Fibroblast of lung (primary cell): ENCODE data around the gene FOXL3. TPM values are rescaled to one million over a fixed set of nuclear protein-coding genes. Genes with fewer than 3 reads are reported as not detected.

ENCODE experiments used
- DNase-seq, 2 donors: peaks; one replicate each; pipeline versions ENCODE4 v3.0.0 to v3.0.0-alpha.2; 2010; ENCODE audit warnings: low read depth in 2 of 2
- H2AFZ ChIP-seq: 2 replicates; pipeline ENCODE4 v1.5.1; 2012; ENCODE audit warnings: low read length, control low read depth, inconsistent platforms
- H3K27ac ChIP-seq: 2 replicates; pipeline ENCODE4 v1.5.1; 2011; ENCODE audit warnings: low read length, control low read depth; ENCODE audit not compliant: insufficient read depth
- H3K27me3 ChIP-seq: 2 replicates; pipeline ENCODE4 v1.5.1; 2011; ENCODE audit warnings: mild to moderate bottlenecking, low read length; ENCODE audit not compliant: control insufficient read depth, insufficient read depth
- H3K36me3 ChIP-seq: 2 replicates; pipeline ENCODE4 v1.5.1; 2011; ENCODE audit warnings: low read length; ENCODE audit not compliant: control insufficient read depth, insufficient read depth
- H3K4me1 ChIP-seq: 2 replicates; pipeline ENCODE4 v1.5.1; 2011; ENCODE audit warnings: low read length; ENCODE audit not compliant: control insufficient read depth, insufficient read depth; ENCODE audit errors: extremely low read depth
- H3K4me2 ChIP-seq: 2 replicates; pipeline ENCODE4 v1.5.1; 2011; ENCODE audit warnings: low read length, control low read depth; ENCODE audit not compliant: insufficient read depth; ENCODE audit errors: extremely low read depth
- H3K4me3 ChIP-seq, 4 experiments: fragments of 200-600 bp in 1 of 4; sonication (generic) in 1 of 4; replicated peaks in 1 of 4; 2 replicates each; pipeline ENCODE4 v1.5.1; 2011 to 2016; ENCODE audit warnings: low read length in 4 of 4, low read depth in 3 of 4, mild to moderate bottlenecking in 3 of 4, control low read depth in 2 of 4, inconsistent platforms in 1 of 4, mixed read lengths in 1 of 4; ENCODE audit not compliant: insufficient read depth in 1 of 4; ENCODE audit errors: control extremely low read depth in 1 of 4
- H3K79me2 ChIP-seq: 2 replicates; pipeline ENCODE4 v1.5.1; 2012; ENCODE audit warnings: mild to moderate bottlenecking, low read length, inconsistent platforms; ENCODE audit not compliant: control insufficient read depth, insufficient read depth
- H3K9ac ChIP-seq: 2 replicates; pipeline ENCODE4 v1.5.1; 2011; ENCODE audit warnings: mild to moderate bottlenecking, low read length, control low read depth; ENCODE audit not compliant: insufficient read depth
- H3K9me3 ChIP-seq: 2 replicates; pipeline ENCODE4 v1.5.1; 2012; ENCODE audit warnings: low read depth, low read length; ENCODE audit not compliant: control insufficient read depth, insufficient read depth
- H4K20me1 ChIP-seq: 2 replicates; pipeline ENCODE4 v1.5.1; 2011; ENCODE audit warnings: low read length; ENCODE audit not compliant: control insufficient read depth, insufficient read depth; ENCODE audit errors: extremely low read depth
- EZH2 ChIP-seq: IDR thresholded peaks from 2 replicates; pipeline ENCODE4 v1.5.1; 2012; ENCODE audit warnings: low read length, control low read depth, mild to moderate bottlenecking; ENCODE audit errors: missing control alignments
- polyA plus RNA-seq, 2 donors: library from polyadenylated mRNA; depleted of rRNA in 1 of 2; stranded (reverse) in 1 of 2; unstranded in 1 of 2; fragments of >200 nt; gene quantifications; 2 replicates each; pipeline ENCODE4 v1.2.1, GENCODE V29; 2011 to 2012; ENCODE audit warnings: missing spikeins in 1 of 2
- total RNA-seq: library from RNA; depleted of rRNA; stranded (reverse); fragments of >200 nt; gene quantifications from 2 replicates; pipeline ENCODE4 v1.2.1, GENCODE V29; 2014
- TF ChIP-seq, protein P1 (sequence below), 2 donors: IDR thresholded peaks in 1 of 2; conservative IDR thresholded peaks in 1 of 2; 1 replicate in 1 of 2; 2 replicates in 1 of 2; pipeline ENCODE4 v1.5.1; 2011 to 2012; ENCODE audit warnings: low read length in 2 of 2, control low read depth in 1 of 2, inconsistent platforms in 1 of 2, low read depth in 1 of 2, mild to moderate bottlenecking in 1 of 2

FOXL3 gene
- total and polyA plus RNA-seq, 2 donors (not counting 1 experiment from before 2014, with no cell fraction given), result not detected

DNA sequence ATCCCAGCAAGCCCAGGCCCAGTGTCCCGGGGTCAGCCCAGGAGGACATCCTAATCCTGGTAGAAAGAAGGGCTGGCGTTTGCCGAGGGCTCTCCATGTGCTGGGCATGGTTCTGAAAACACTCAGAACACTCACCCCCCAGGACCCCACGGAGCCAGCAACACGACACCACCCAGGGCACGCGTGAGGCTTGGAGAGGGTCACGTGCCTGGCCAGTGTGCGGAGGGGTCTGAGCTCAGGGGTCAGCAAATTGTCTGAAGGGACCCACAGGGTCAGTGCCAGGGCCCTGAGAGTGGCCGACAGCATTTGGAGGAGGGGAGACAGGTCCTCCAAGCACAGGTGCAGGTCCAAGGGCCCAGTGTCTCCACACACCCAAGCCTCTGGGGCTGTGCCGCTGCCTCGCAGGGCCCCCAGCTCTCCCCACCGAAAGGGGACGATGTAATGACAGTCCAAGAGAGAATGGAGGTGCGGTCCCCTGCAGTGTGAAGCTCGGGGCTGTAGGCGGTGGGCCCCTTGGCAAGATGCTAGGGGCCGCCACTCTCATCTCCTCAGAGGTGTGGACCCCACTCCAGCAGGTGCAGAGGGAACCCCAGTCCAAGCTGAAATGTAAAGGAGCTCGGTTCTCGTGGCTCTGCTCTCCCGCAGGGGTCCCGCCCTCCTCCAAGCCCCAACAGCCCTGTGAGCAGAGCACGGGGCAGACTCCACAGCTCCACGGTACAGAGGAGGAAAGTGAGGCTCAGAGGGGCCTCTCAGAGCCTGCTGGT, 7.8 kb downstream of the FOXL3 start:
- Histone ChIP-seq H3K27ac (no peak overlapping the region), H3K4me2 (no peak overlapping the region), H3K79me2 (no peaks in the 10 kb centered on the region), H3K4me1 (no peaks in the 10 kb centered on the region), H3K4me3 (no peak overlapping the region), H3K9me3 (no peaks in the 10 kb centered on the region), H3K27me3 (no peaks in the 10 kb centered on the region), H3K36me3 (no peaks in the 10 kb centered on the region), H2AFZ (no peak overlapping the region), H4K20me1 (no peaks in the 10 kb centered on the region), H3K9ac (no peak overlapping the region)
- TF ChIP-seq EZH2, result no peak
- TF ChIP-seq, protein P1, sequence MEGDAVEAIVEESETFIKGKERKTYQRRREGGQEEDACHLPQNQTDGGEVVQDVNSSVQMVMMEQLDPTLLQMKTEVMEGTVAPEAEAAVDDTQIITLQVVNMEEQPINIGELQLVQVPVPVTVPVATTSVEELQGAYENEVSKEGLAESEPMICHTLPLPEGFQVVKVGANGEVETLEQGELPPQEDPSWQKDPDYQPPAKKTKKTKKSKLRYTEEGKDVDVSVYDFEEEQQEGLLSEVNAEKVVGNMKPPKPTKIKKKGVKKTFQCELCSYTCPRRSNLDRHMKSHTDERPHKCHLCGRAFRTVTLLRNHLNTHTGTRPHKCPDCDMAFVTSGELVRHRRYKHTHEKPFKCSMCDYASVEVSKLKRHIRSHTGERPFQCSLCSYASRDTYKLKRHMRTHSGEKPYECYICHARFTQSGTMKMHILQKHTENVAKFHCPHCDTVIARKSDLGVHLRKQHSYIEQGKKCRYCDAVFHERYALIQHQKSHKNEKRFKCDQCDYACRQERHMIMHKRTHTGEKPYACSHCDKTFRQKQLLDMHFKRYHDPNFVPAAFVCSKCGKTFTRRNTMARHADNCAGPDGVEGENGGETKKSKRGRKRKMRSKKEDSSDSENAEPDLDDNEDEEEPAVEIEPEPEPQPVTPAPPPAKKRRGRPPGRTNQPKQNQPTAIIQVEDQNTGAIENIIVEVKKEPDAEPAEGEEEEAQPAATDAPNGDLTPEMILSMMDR (conservative IDR thresholded peaks at IDR 0.05 in 1 of 2, IDR thresholded peaks at IDR 0.05 in 1 of 2; ENCODE audit: low read depth in 1 of 2, low read length in 2 of 2), result no peak
- no peak for DNase-seq

DNA sequence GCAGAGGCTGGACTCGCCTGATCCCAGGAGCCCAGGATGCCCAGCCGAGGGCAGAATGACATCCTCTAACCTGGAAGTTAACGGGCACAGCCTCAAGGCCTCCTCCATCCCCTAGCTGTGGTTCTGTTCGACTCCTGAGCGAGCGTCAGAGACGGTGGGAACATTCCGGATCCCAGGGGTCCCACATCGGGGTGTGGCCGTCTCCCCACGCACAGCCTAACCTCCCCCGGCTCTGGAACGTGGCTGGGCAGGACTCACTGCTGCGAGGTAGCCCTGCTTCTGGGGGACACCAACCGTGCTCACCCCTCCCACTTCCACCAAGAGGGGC, 8.4 kb downstream of the FOXL3 start:
- no peaks in the 10 kb centered on the region for H3K27me3 ChIP-seq
- no peak overlapping the region for H2AFZ ChIP-seq
- no peak overlapping the region for H3K27ac ChIP-seq
- TF ChIP-seq, protein P1 (conservative IDR thresholded peaks at IDR 0.05 in 1 of 2, IDR thresholded peaks at IDR 0.05 in 1 of 2; ENCODE audit: low read depth in 1 of 2, low read length in 2 of 2), result no peak
- TF ChIP-seq EZH2, result no peak
- H4K20me1 ChIP-seq, result no peaks in the 10 kb centered on the region
- no peaks in the 10 kb centered on the region for H3K36me3 ChIP-seq
- H3K9me3 ChIP-seq, result no peaks in the 10 kb centered on the region
- no peak overlapping the region for H3K4me2 ChIP-seq
- DNase-seq, result no peak
- no peak overlapping the region for H3K4me3 ChIP-seq
- H3K4me1 ChIP-seq, result no peaks in the 10 kb centered on the region
- H3K79me2 ChIP-seq, result no peaks in the 10 kb centered on the region
- H3K9ac ChIP-seq, result no peak overlapping the region

DNA sequence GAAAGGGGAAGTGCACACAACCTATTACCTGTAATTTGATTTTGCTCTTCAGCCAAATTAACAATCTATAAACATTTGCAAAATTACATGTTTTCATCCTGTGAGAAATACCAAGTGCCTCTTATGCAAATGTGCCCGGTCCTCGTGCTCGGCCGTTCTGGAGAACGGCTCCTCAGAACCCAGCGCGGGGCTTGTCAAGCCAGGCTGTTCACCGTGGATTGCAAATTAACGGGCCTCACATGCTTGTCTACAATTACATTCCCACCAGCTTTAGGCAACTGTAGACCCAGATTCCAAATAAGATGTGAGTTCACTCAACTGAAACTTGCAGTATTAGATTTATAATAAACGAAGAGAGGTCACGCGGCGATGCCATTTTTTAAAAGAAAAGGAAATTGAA, 8.8 kb downstream of the FOXL3 start:
- no peaks in the 10 kb centered on the region for H3K4me1 ChIP-seq
- H3K9me3 ChIP-seq, result no peaks in the 10 kb centered on the region
- no peaks in the 10 kb centered on the region for H3K79me2 ChIP-seq
- H3K4me3 ChIP-seq, result no peak overlapping the region
- no peaks in the 10 kb centered on the region for H3K36me3 ChIP-seq
- no peak for DNase-seq
- no peaks in the 10 kb centered on the region for H4K20me1 ChIP-seq
- H3K27ac ChIP-seq, result no peak overlapping the region
- TF ChIP-seq EZH2, result no peak
- H3K27me3 ChIP-seq, result no peaks in the 10 kb centered on the region
- H3K4me2 ChIP-seq, result no peak overlapping the region
- H3K9ac ChIP-seq, result no peak overlapping the region
- no peak overlapping the region for H2AFZ ChIP-seq
